ENCODE results near the gene AMZ2.
A peak's percentile ranks its signal among the peaks of the same experiment; 100 is the strongest.
"Not testable (repeated sequence)": the region's sequence is repeated elsewhere in the genome, so short reads cannot be mapped to it uniquely, and the experiment has no call there.

AMZ2 gene

GRCh38 chr17:68204736-68205135 lies 43.1 kb upstream of the AMZ2 start:
- no peak overlapping the region for H3K27ac ChIP-seq
- no peak for TF ChIP-seq CTCF (IDR thresholded peaks at IDR 0.05)
- H3K36me3 ChIP-seq: no peaks in the 10 kb centered on the region
- H3K27me3 ChIP-seq: peaks cover 0 to 18% of the 10 kb centered on the region in 2 donors
- intact Hi-C loops (cut with DNase I; ENCODE audit: low total_unique reads): loop anchor here (5.0 kb wide), 1 partner anchor 43 kb away; the partner anchor contains the start of gene AMZ2
- H3K4me3 ChIP-seq: peak overlapping the region; percentile 63 to 67
- H3K9me3 ChIP-seq: no peaks in the 10 kb centered on the region
- H3K4me1 ChIP-seq: peaks cover 0 to 28% (median 20%) of the 10 kb centered on the region in 4 donors
- DNase-seq: no peak

- Histone ChIP-seq H3K36me3 (no peaks in the 10 kb centered on the region), H3K4me1 (peaks cover 0 to 22% (median 15%) of the 10 kb centered on the region in 4 donors), H3K27me3 (peaks cover 0 to 12% of the 10 kb centered on the region in 2 donors), H3K27ac (peak overlapping the region; percentile 59 to 60), H3K9me3 (no peaks in the 10 kb centered on the region), H3K4me3 (peak overlapping the region; percentile 63 to 67)
- intact Hi-C loops (cut with DNase I; ENCODE audit: low total_unique reads): loop anchor here (5.0 kb wide), 1 partner anchor 42 kb away; the partner anchor contains the start of gene AMZ2
- peak; percentile 94 for DNase-seq
- TF ChIP-seq CTCF (IDR thresholded peaks at IDR 0.05): peak; percentile 89 to 92
These were observed 42.5 kb upstream of the AMZ2 start for GRCh38 chr17:68205251-68205807.

GRCh38 chr17:68205808-68206720 lies 41.8 kb upstream of the AMZ2 start:
- no peak for TF ChIP-seq CTCF (IDR thresholded peaks at IDR 0.05)
- peak overlapping the region; percentile 59 to 60 for H3K27ac ChIP-seq
- H3K9me3 ChIP-seq: no peaks in the 10 kb centered on the region
- peak overlapping the region; percentile 63 to 67 for H3K4me3 ChIP-seq
- intact Hi-C loops (cut with DNase I; ENCODE audit: low total_unique reads): loop anchor here (5.0 kb wide), 1 partner anchor 41 kb away; the partner anchor contains the start of gene AMZ2
- DNase-seq: no peak
- peaks cover 0 to 6% of the 10 kb centered on the region in 2 donors for H3K27me3 ChIP-seq
- H3K36me3 ChIP-seq: no peaks in the 10 kb centered on the region
- H3K4me1 ChIP-seq: peaks cover 0 to 15% (median 8%) of the 10 kb centered on the region in 4 donors

- intact Hi-C loops (cut with DNase I; ENCODE audit: low total_unique reads): loop anchor here (5.0 kb wide), 1 partner anchor 40 kb away; the partner anchor contains the start of gene AMZ2
- no peaks in the 10 kb centered on the region for H3K27me3 ChIP-seq
These were observed 40.1 kb upstream of the AMZ2 start for GRCh38 chr17:68207651-68208253.

GRCh38 chr17:68208651-68209050 lies 39.2 kb upstream of the AMZ2 start:
- H3K27me3 ChIP-seq, DNase-seq, H3K4me3 ChIP-seq, H3K9me3 ChIP-seq, H3K27ac ChIP-seq, H3K36me3 ChIP-seq: not testable (repeated sequence)
- intact Hi-C loops (cut with DNase I; ENCODE audit: low total_unique reads): loop anchor here (5.0 kb wide), 1 partner anchor 39 kb away; the partner anchor contains the start of gene AMZ2
- peaks cover 0 to 15% (median 7%) of the 10 kb centered on the region in 4 donors for H3K4me1 ChIP-seq

More at GRCh38 chr17:68207651-68208253, 40.1 kb upstream of the AMZ2 start:
- no peak for TF ChIP-seq CTCF (IDR thresholded peaks at IDR 0.05)
- H3K4me3 ChIP-seq: no peak overlapping the region
- H3K27ac ChIP-seq: no peak overlapping the region
- H3K36me3 ChIP-seq: no peaks in the 10 kb centered on the region
- H3K4me1 ChIP-seq: peaks cover 0 to 15% (median 7%) of the 10 kb centered on the region in 4 donors
- no peak for DNase-seq
- no peaks in the 10 kb centered on the region for H3K9me3 ChIP-seq

- H3K27ac ChIP-seq, H3K27me3 ChIP-seq, H3K9me3 ChIP-seq, H3K36me3 ChIP-seq, H3K4me3 ChIP-seq, DNase-seq: not testable (repeated sequence)
- intact Hi-C loops (cut with DNase I; ENCODE audit: low total_unique reads): loop anchor here (5.0 kb wide), 1 partner anchor 38 kb away; the partner anchor contains the start of gene AMZ2
- H3K4me1 ChIP-seq: peaks cover 0 to 15% (median 7%) of the 10 kb centered on the region in 4 donors
These were observed 38.5 kb upstream of the AMZ2 start for GRCh38 chr17:68209191-68209900.
